Measurements from ENCODE around the gene ERBB4. TPM values are rescaled to one million over a fixed set of nuclear protein-coding genes. Genes with fewer than 3 reads are reported as not detected.

Gene ERBB4
- total RNA-seq, 1 donor from 2014 or later = 1.8 TPM

GRCh38 chr2:212064318-212064717 is 474.3 kb downstream of the ERBB4 start:
- Mint-ChIP-seq H3K4me3 (ENCODE audit: unreplicated experiment) (no peak overlapping the region), H3K27ac (ENCODE audit: unreplicated experiment) (no peak overlapping the region), H3K4me1 (ENCODE audit: low read depth, unreplicated experiment) (no peaks in the 10 kb centered on the region), H3K9me3 (ENCODE audit: unreplicated experiment) (no peaks in the 10 kb centered on the region), H3K27me3 (ENCODE audit: unreplicated experiment) (no peaks in the 10 kb centered on the region), H3K36me3 (ENCODE audit: unreplicated experiment) (no peaks in the 10 kb centered on the region)
- DNase-seq = no peak
- TF ChIP-seq CTCF (IDR thresholded peaks at IDR 0.05; ENCODE audit: partially characterized antibody, unreplicated experiment) = no peak

- peaks cover 5% of the 10 kb centered on the region for H3K9me3 Mint-ChIP-seq (ENCODE audit: unreplicated experiment)
- peaks cover 5% of the 10 kb centered on the region for H3K36me3 Mint-ChIP-seq (ENCODE audit: unreplicated experiment)
- no peaks in the 10 kb centered on the region for H3K4me1 Mint-ChIP-seq (ENCODE audit: low read depth, unreplicated experiment)
- H3K27ac Mint-ChIP-seq (ENCODE audit: unreplicated experiment) = no peak overlapping the region
- no peak overlapping the region for H3K4me3 Mint-ChIP-seq (ENCODE audit: unreplicated experiment)
- no peak for TF ChIP-seq CTCF (IDR thresholded peaks at IDR 0.05; ENCODE audit: partially characterized antibody, unreplicated experiment)
- no peaks in the 10 kb centered on the region for H3K27me3 Mint-ChIP-seq (ENCODE audit: unreplicated experiment)
- no peak for DNase-seq
Measured at GRCh38 chr2:212052412-212053159, 486.0 kb downstream of the ERBB4 start.

- Mint-ChIP-seq H3K4me1 (ENCODE audit: low read depth, unreplicated experiment) (no peaks in the 10 kb centered on the region), H3K9me3 (ENCODE audit: unreplicated experiment) (peaks cover 2% of the 10 kb centered on the region), H3K27ac (ENCODE audit: unreplicated experiment) (no peak overlapping the region), H3K4me3 (ENCODE audit: unreplicated experiment) (no peak overlapping the region), H3K27me3 (ENCODE audit: unreplicated experiment) (no peaks in the 10 kb centered on the region), H3K36me3 (ENCODE audit: unreplicated experiment) (peaks cover 2% of the 10 kb centered on the region)
- DNase-seq = no peak
- TF ChIP-seq CTCF (IDR thresholded peaks at IDR 0.05; ENCODE audit: partially characterized antibody, unreplicated experiment) = no peak
Measured at GRCh38 chr2:212050871-212051270, 487.7 kb downstream of the ERBB4 start.

- Mint-ChIP-seq H3K27ac (ENCODE audit: unreplicated experiment) (no peak overlapping the region), H3K36me3 (ENCODE audit: unreplicated experiment) (no peaks in the 10 kb centered on the region), H3K4me3 (ENCODE audit: unreplicated experiment) (no peak overlapping the region), H3K4me1 (ENCODE audit: low read depth, unreplicated experiment) (no peaks in the 10 kb centered on the region), H3K9me3 (ENCODE audit: unreplicated experiment) (no peaks in the 10 kb centered on the region), H3K27me3 (ENCODE audit: unreplicated experiment) (no peaks in the 10 kb centered on the region)
- no peak for TF ChIP-seq CTCF (IDR thresholded peaks at IDR 0.05; ENCODE audit: partially characterized antibody, unreplicated experiment)
- no peak for DNase-seq
Measured at GRCh38 chr2:212042562-212042961, 496.0 kb downstream of the ERBB4 start.

- no peaks in the 10 kb centered on the region for H3K27me3 Mint-ChIP-seq (ENCODE audit: unreplicated experiment)
- H3K4me3 Mint-ChIP-seq (ENCODE audit: unreplicated experiment) = no peak overlapping the region
- no peak overlapping the region for H3K27ac Mint-ChIP-seq (ENCODE audit: unreplicated experiment)
- no peaks in the 10 kb centered on the region for H3K4me1 Mint-ChIP-seq (ENCODE audit: low read depth, unreplicated experiment)
- TF ChIP-seq CTCF (IDR thresholded peaks at IDR 0.05; ENCODE audit: partially characterized antibody, unreplicated experiment) = no peak
- no peaks in the 10 kb centered on the region for H3K36me3 Mint-ChIP-seq (ENCODE audit: unreplicated experiment)
- no peak for DNase-seq
- H3K9me3 Mint-ChIP-seq (ENCODE audit: unreplicated experiment) = no peaks in the 10 kb centered on the region
Measured at GRCh38 chr2:212037062-212037461, 501.5 kb downstream of the ERBB4 start.
